Measurements from ENCODE around the gene SNAPC1.

- TF ChIP-seq, protein P1, sequence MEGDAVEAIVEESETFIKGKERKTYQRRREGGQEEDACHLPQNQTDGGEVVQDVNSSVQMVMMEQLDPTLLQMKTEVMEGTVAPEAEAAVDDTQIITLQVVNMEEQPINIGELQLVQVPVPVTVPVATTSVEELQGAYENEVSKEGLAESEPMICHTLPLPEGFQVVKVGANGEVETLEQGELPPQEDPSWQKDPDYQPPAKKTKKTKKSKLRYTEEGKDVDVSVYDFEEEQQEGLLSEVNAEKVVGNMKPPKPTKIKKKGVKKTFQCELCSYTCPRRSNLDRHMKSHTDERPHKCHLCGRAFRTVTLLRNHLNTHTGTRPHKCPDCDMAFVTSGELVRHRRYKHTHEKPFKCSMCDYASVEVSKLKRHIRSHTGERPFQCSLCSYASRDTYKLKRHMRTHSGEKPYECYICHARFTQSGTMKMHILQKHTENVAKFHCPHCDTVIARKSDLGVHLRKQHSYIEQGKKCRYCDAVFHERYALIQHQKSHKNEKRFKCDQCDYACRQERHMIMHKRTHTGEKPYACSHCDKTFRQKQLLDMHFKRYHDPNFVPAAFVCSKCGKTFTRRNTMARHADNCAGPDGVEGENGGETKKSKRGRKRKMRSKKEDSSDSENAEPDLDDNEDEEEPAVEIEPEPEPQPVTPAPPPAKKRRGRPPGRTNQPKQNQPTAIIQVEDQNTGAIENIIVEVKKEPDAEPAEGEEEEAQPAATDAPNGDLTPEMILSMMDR (IDR thresholded peaks at IDR 0.05), result no peak
- no peak for TF ChIP-seq POLR2A (IDR thresholded peaks at IDR 0.05)
Measured at GRCh38 chr14:61803755-61804154, 41.5 kb downstream of the SNAPC1 start.
